Esophagus muscularis mucosa (tissue), 3 donors: ENCODE data around the gene AGAP3.

Experiments
- POLR2A ChIP-seq: fragments of 450-650 bp; IDR thresholded peaks from one replicate; pipeline ENCODE4 v1.6.1; 2017; ENCODE audit warnings: antibody characterized with exemption, moderate library complexity, mild to moderate bottlenecking, low read depth
- TF ChIP-seq, protein P1 (sequence below), 3 experiments: fragments of 200-600 bp in 2 of 3; fragments of 450-650 bp in 1 of 3; sonication (generic) in 2 of 3; IDR thresholded peaks; one replicate each; pipeline ENCODE4 v1.5.1; 2017 to 2019; ENCODE audit warnings: antibody characterized with exemption in 3 of 3, mild to moderate bottlenecking in 2 of 3, moderate library complexity in 1 of 3

DNA sequence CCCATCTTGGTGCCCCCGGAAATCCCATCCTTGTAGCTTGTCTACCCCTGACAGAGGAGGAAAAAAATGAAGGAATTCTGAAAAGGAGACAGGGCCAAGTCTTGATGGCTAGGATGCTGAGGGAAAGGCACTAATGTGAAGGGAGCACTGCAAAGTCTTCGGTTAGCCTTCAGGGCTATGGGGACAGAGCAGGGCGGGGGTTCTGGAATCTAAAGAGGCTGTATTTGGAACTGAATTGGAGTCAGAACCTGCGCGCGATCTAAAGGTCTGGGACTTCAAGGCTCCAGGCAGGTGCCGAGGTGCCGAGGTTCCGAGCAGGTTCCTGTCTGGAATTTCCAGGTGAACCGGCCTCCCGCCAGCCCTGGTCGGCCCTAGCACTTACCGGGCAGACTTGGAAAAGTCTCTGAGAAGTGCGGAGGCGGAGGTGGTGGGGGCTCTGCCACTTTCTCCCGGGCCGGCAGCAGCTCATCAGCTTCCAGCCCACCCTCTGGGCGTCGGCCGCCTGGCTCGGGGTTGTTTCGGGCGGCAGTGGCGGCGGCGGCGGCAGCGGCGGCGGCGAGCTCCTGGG, 80.4 kb downstream of the AGAP3 start:
- TF ChIP-seq POLR2A, result no peak
- TF ChIP-seq, protein P1, sequence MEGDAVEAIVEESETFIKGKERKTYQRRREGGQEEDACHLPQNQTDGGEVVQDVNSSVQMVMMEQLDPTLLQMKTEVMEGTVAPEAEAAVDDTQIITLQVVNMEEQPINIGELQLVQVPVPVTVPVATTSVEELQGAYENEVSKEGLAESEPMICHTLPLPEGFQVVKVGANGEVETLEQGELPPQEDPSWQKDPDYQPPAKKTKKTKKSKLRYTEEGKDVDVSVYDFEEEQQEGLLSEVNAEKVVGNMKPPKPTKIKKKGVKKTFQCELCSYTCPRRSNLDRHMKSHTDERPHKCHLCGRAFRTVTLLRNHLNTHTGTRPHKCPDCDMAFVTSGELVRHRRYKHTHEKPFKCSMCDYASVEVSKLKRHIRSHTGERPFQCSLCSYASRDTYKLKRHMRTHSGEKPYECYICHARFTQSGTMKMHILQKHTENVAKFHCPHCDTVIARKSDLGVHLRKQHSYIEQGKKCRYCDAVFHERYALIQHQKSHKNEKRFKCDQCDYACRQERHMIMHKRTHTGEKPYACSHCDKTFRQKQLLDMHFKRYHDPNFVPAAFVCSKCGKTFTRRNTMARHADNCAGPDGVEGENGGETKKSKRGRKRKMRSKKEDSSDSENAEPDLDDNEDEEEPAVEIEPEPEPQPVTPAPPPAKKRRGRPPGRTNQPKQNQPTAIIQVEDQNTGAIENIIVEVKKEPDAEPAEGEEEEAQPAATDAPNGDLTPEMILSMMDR (IDR thresholded peaks at IDR 0.05), result no peak
